SK-N-SH treated with all-trans-retinoic acid at 6 μM for 48 hours (cell line): ENCODE results near the gene KISS1.

Experiments used
- ARNTL ChIP-seq: fragments of 450-650 bp; formaldehyde crosslinking; IDR thresholded peaks from 2 replicates; pipeline ENCODE4 v1.5.0; 2020; ENCODE audit warnings: low read depth, mild to moderate bottlenecking, moderate library complexity, borderline replicate concordance
- BACH2 ChIP-seq: fragments of 250-450 bp; sonication (Bioruptor Pico); IDR thresholded peaks from 2 replicates; pipeline ENCODE4 v1.9.0; 2021; ENCODE audit warnings: mild to moderate bottlenecking, borderline replicate concordance
- GLIS3 ChIP-seq: fragments of 250-450 bp; sonication (Bioruptor Pico); IDR thresholded peaks from 2 replicates; pipeline ENCODE4 v1.5.0; 2020; ENCODE audit warnings: mild to moderate bottlenecking, moderate library complexity
- PPARA ChIP-seq: fragments of 250-450 bp; sonication (Bioruptor Pico); IDR thresholded peaks from 2 replicates; pipeline ENCODE4 v1.5.0; 2020; ENCODE audit warnings: mild to moderate bottlenecking, borderline replicate concordance
- RARB ChIP-seq: fragments of 250-450 bp; sonication (Bioruptor Pico); IDR thresholded peaks from 2 replicates; pipeline ENCODE4 v1.8.0; 2021; ENCODE audit warnings: mild to moderate bottlenecking, moderate library complexity
- TCF4 ChIP-seq: fragments of 250-450 bp; sonication (Bioruptor Pico); IDR thresholded peaks from 2 replicates; pipeline ENCODE4 v1.8.0; 2021; ENCODE audit warnings: mild to moderate bottlenecking, moderate library complexity, borderline replicate concordance
- TOX ChIP-seq: fragments of 250-450 bp; sonication (Bioruptor Pico); IDR thresholded peaks from 2 replicates; pipeline ENCODE4 v1.8.0; 2021; ENCODE audit warnings: mild to moderate bottlenecking, moderate library complexity, borderline replicate concordance
- ZFP3 ChIP-seq: fragments of 250-450 bp; sonication (Bioruptor Pico); IDR thresholded peaks from 2 replicates; pipeline ENCODE4 v1.5.0; 2020; ENCODE audit warnings: mild to moderate bottlenecking, moderate library complexity
- ZFP30 ChIP-seq: fragments of 450-650 bp; formaldehyde crosslinking; IDR thresholded peaks from 2 replicates; pipeline ENCODE4 v1.5.0; 2022; ENCODE audit warnings: mild to moderate bottlenecking, moderate library complexity
- ZNF565 ChIP-seq: fragments of 450-650 bp; formaldehyde crosslinking; conservative IDR thresholded peaks from 2 replicates; pipeline ENCODE4 v1.5.0; 2020; ENCODE audit warnings: low read depth, mild to moderate bottlenecking, moderate library complexity
- ZNF70 ChIP-seq: fragments of 450-650 bp; formaldehyde crosslinking; IDR thresholded peaks from 2 replicates; pipeline ENCODE4 v1.5.0; 2020; ENCODE audit warnings: mild to moderate bottlenecking, moderate library complexity
- ZNF8 ChIP-seq: fragments of 450-650 bp; formaldehyde crosslinking; IDR thresholded peaks from 2 replicates; pipeline ENCODE4 v1.5.0; 2020; ENCODE audit warnings: mild to moderate bottlenecking, moderate library complexity
- TF ChIP-seq, protein P1 (sequence below): fragments of 250-450 bp; sonication (Bioruptor Pico); IDR thresholded peaks from 2 replicates; pipeline ENCODE4 v1.5.1; 2020; ENCODE audit warnings: low read depth, mild to moderate bottlenecking, moderate library complexity
- TF ChIP-seq, protein P2 (sequence below): fragments of 250-450 bp; sonication (Bioruptor Pico); IDR thresholded peaks from 2 replicates; pipeline ENCODE4 v1.8.0; 2020; ENCODE audit warnings: mild to moderate bottlenecking, moderate library complexity, borderline replicate concordance

GRCh38 chr1:204227996-204228785, 31.9 kb upstream of the KISS1 start:
- TF ChIP-seq ZFP3 (CRISPR knock-in tag) (no peak), PPARA (CRISPR knock-in tag) (no peak), GLIS3 (no peak), RARB (no peak), ZNF70 (CRISPR knock-in tag) (no peak), ZNF8 (CRISPR knock-in tag) (no peak), TCF4 (CRISPR knock-in tag) (no peak), ZNF565 (CRISPR knock-in tag) (no peak), TOX (CRISPR knock-in tag) (no peak), ZFP30 (CRISPR knock-in tag) (no peak), ARNTL (CRISPR knock-in tag) (no peak), BACH2 (CRISPR knock-in tag) (no peak)
- TF ChIP-seq, protein P1, sequence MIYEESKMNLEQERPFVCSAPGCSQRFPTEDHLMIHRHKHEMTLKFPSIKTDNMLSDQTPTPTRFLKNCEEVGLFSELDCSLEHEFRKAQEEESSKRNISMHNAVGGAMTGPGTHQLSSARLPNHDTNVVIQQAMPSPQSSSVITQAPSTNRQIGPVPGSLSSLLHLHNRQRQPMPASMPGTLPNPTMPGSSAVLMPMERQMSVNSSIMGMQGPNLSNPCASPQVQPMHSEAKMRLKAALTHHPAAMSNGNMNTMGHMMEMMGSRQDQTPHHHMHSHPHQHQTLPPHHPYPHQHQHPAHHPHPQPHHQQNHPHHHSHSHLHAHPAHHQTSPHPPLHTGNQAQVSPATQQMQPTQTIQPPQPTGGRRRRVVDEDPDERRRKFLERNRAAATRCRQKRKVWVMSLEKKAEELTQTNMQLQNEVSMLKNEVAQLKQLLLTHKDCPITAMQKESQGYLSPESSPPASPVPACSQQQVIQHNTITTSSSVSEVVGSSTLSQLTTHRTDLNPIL (CRISPR knock-in tag) = no peak
- TF ChIP-seq, protein P2, sequence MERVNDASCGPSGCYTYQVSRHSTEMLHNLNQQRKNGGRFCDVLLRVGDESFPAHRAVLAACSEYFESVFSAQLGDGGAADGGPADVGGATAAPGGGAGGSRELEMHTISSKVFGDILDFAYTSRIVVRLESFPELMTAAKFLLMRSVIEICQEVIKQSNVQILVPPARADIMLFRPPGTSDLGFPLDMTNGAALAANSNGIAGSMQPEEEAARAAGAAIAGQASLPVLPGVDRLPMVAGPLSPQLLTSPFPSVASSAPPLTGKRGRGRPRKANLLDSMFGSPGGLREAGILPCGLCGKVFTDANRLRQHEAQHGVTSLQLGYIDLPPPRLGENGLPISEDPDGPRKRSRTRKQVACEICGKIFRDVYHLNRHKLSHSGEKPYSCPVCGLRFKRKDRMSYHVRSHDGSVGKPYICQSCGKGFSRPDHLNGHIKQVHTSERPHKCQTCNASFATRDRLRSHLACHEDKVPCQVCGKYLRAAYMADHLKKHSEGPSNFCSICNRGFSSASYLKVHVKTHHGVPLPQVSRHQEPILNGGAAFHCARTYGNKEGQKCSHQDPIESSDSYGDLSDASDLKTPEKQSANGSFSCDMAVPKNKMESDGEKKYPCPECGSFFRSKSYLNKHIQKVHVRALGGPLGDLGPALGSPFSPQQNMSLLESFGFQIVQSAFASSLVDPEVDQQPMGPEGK (CRISPR knock-in tag) = no peak
